GM19238 (cell line): ENCODE measurements around the gene MKNK2.

Experiments used
- DNase-seq: peaks from one replicate; pipeline ENCODE4 v3.0.0; 2011; ENCODE audit warnings: low spot score; ENCODE audit not compliant: insufficient read length

Gene MKNK2

DNA sequence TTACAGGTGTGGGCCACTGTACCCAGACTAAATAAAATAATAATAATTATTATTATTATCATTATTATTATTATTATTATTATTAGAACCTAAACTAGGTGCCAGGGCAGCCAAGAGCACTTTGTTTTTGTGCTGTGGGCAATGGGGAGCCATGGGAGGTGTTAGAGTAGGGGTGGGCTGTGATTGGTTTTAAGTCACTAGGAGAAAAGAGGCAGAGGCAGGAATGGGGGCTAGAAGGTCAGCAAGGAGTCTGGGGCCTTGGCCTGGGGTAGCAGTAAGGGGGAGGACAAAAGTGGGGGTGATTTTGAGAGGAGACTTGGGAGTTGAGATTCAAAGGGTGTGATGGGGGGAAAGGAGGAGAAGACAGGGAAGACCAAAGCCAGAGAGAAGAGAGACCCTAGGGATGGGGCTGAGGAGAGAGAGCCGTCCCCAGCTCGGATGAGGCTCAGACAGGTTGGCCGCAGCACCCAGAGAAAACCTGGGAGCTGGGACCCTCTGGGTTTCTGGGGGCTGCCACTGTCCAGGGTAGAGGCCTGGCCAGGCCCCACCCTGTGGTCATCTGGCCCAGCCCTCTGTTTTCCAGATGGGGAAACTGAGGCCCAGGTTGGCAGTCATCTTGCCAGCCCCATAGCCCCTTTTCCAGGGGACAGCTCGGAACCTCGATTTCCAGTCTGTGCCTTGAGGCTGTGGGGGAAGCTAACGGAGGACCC lies 17.8 kb downstream of the MKNK2 start:
- no peak for DNase-seq

GRCh38 chr19:2032296-2032941 lies 18.6 kb downstream of the MKNK2 start:
- DNase-seq: no peak

GRCh38 chr19:2027361-2027760 lies 23.7 kb downstream of the MKNK2 start:
- no peak for DNase-seq

DNA sequence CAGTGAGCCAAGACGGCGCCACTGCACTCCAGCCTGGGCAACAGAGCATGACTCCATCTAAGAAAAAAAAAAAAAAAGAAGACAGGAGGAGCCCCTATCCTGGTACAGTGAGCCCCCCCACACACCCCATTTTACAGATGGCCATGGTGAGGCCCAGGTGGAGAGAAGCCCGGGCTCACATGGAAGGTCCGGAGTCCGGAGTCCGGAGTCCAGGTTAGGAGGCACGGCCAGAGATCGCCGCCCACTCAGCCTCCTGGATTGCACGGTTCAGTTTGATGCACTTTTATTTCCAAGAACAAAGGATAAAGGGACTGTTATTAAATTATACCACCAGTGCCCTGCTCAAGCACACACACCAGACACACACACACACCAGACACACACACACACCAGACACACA lies 24.3 kb downstream of the MKNK2 start:
- no peak for DNase-seq

- no peak for DNase-seq
Measured at GRCh38 chr19:2022289-2022688, 28.8 kb downstream of the MKNK2 start.

DNA sequence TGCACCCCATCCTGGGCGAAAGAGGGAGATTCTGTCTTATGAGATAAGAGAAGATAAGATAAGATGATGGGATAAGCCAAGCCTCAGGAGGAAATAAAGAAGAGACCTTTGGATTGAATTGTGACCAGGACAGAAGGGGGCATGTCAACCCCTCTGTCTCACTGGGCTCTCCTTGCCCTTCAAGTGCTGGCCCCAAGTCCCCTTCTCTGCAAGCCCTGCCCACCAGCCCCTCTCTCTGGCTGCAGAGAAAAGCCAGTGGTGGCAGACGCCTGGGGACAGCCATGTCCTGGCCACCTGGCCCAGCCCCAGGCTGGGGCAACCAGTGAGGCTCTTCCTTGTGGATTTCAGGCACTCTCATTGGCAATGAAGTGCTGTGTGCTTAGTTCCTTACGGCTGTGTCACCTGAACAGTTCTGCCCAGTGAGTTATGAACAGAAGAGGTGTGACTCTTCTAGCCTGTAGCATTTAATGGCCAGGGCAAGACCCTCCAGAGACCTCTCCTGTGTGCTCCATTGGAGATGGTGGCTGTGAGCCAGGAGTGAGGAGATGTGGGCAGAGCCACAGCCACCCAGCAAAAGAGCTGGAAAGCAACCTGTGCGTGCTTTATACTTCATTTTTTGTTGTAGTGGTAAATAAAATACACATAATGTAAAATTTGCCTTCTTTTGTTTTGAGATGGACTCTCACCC lies 29.4 kb downstream of the MKNK2 start:
- no peak for DNase-seq

- DNase-seq: no peak
Measured at GRCh38 chr19:2018752-2019151, 32.3 kb downstream of the MKNK2 start.

DNA sequence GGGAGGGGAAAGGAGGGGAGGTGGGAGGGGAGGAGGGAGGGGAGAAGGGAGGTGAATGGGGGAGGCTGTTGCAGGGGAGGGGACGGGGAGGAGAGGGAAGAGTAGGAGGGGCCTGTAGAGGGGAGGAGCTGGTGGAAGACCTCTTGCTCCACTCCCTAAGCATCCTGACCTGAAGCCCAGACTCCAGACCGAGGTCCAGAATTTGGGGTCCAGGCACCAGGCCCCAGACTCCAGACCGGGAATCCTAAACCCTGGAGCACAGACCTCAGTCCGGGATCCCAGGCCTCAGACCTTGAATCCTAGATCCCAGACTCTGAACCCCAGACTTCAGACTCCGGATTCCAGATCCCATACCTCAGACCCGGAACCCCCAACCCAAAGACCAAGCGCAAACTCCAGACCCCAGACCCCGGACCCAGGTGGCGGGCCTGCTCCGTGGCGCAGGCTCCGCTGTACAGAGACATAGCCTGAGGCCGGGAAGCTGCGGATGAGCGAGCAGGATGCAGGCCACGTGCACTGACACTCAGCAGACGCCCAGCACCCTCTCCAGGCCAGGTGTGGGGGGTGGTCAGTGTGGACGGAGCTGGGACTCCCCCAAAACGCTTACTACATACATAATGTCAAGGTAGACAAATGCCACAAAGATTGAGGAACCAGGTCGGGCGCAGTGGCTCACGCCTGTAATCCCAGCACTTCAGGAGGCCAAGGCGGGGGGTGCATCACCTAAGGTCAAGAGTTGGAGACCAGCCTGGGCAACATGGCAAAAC lies 34.8 kb downstream of the MKNK2 start:
- DNase-seq: peak; percentile 73

- DNase-seq: no peak
Measured at GRCh38 chr19:2015608-2015950, 35.5 kb downstream of the MKNK2 start, which contains the start of gene BTBD2. TSS of gene BTBD2 (minus strand) at chr19:2015714. CDS start at chr19:2015703, 11 bp downstream.

- DNase-seq: peak; percentile 59
Measured at GRCh38 chr19:2014731-2015607, 36.1 kb downstream of the MKNK2 start.

DNA sequence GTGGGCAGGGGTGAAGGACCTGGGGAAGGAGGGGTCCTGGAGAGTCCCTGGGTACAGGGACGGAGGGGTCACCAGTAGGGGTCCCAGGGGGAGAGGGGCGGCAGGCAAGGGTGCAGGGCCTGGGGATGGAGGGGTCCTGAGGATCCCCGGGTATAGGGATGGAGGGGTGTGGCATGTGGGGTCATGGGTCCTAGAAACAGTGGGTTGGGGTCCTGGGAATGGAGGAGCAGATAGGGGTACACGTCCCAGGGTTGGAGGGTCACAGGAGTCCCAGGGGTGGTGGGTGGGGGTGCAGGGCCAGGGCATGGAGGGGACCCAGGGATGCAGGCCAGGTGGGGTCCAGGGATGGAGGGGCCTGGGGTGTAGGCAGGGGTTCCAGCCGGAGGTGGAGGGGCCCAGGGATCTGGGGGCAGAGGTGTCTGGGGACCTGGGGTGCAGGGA lies 36.9 kb downstream of the MKNK2 start:
- no peak for DNase-seq

- DNase-seq: no peak
Measured at GRCh38 chr19:2013683-2013961, 37.4 kb downstream of the MKNK2 start.

- DNase-seq: no peak
Measured at GRCh38 chr19:2012941-2013682, 37.9 kb downstream of the MKNK2 start.

- no peak for DNase-seq
Measured at GRCh38 chr19:2011169-2011568, 39.9 kb downstream of the MKNK2 start.

DNA sequence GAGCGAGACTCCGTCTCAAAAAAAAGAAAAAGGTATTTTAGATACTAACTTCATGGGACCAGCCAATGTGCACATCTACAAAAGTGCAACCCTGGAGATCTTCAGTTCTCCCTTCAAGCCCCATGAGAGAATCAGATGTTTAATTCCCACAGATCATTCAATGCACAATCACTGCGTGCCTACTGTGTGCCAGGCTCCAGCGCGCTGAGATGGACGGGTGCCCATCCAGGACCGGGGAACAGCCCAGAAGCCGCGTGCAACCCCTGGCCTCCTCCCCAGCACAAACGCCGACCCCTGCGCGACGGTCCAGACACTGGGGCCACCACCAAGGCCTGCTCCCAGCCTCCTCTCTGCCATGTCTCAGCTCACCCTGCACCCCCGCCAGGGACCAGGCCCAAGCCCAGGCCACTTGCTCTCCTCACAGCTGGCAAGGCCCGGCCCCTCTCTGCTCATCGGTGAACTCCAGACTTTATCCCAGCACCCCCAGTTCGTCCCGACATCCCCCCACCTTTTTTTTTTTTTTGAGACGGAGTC lies 40.8 kb downstream of the MKNK2 start:
- no peak for DNase-seq

DNA sequence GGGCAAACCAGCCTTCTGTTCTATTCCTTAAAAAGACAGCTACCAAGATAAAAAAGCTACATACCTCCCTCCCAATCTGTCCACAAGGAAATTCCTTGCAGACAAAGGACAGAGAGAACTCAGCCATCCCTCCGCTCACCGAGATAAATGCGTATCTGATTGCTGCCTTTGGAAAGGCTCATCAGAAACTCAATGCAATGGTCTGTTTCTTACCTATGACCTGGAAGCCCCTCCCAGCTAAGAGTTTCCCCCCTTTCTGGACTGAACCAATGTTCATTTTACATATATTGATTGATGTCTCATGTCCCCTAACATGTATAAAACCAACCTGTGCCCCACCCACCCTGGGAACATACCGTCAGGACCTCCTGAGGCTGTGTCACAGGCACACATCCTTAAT lies 47.2 kb downstream of the MKNK2 start:
- DNase-seq: no peak

DNA sequence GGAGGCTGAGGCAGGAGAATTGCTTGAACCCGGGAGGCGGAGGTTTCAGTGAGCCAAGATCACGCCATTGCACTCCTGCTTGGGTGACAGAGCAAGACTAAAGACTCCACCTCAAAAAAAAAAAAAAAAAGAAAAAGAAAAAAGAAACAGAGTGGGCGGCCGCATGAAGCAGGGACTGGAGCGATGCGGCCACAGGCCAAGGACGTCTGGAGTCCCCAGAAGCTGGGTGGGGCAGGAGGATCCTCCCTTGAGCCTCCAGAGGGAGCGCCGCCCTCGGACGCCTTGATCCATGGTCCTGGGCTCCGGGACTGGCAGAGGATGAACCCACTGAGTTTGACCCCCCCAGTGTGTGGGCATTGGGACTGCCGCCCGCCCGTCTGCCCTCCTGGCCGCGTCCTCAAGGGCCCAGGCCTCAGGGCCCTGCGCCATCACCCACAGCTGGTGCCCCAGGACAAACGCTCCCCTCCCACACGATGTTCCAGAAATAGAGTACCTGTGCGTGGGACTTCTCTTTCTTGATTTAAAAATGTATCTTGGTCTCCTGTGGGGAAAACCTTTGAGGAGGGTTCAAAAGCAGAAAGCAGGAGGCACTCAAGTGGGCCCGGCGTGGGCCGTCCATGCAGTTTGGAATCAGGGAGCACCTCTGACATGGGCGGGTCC lies 51.1 kb downstream of the MKNK2 start:
- no peak for DNase-seq

DNA sequence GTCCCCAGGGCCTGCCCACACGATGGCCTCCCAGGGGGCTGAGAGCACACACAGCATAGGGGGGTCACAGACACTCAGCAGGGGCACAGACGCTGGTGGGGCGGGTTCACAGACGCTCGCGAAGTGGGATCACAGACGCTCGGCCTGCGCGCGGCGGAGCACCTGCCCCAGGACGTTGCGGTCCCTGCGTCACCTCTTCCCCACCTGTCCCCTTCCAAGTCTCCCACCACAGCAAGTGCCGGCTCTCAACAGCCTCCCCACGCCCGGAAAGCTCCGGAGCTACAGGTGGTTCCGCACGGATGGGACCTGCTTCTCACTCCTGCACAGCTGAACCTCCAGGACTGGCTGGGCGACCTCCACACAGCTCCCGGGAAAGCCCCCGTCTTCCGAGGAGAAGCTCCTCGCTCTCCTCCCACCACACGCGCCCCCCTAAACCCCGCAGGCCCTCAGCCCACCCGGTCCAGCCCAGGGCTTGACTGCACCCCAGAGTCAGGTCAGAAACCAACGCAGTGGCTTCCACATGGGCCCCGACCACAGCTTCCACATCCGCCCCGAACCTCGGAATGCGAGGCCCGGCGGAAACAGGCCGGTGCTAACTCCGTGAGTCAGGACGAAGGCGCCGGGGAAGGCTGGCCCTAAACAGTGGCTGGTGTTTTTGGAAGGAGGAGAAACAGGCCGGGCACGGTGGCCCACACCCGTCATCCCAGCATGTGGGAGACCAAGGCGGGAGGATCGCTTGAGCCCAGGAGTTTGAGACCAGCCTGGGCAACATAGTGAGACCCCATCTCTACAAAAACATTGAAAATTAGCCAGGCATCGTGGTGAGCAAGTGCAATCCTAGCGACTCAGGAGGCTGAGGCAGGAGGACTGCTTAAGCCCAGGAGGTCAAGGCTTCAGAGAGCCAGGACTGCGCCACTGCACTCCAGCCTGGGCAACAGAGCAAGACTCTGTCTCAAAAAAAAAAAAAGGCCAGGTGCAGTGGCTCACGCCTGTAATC lies 52.0 kb downstream of the MKNK2 start:
- no peak for DNase-seq
